Neuron (in vitro differentiated cells): ENCODE results near the gene IMMT.
"Not testable (repeated sequence)": the region's sequence is repeated elsewhere in the genome, so short reads cannot be mapped to it uniquely, and the experiment has no call there.

Experiments
- H2AFZ ChIP-seq: one replicate; pipeline ENCODE4 v1.6.1; 2013; ENCODE audit warnings: low read depth, mild to moderate bottlenecking, inconsistent platforms, low read length, moderate library complexity
- H3K27me3 ChIP-seq: one replicate; pipeline ENCODE4 v1.6.1; 2013; ENCODE audit warnings: low read length; ENCODE audit not compliant: insufficient read depth
- H3K36me3 ChIP-seq: one replicate; pipeline ENCODE4 v1.6.1; 2013; ENCODE audit warnings: low read length; ENCODE audit not compliant: insufficient read depth
- H3K4me1 ChIP-seq: one replicate; pipeline ENCODE4 v1.6.1; 2013; ENCODE audit warnings: low read length; ENCODE audit not compliant: insufficient read depth
- H3K4me3 ChIP-seq: 2 replicates; pipeline ENCODE4 v1.5.1; 2013; ENCODE audit warnings: mild to moderate bottlenecking, low read length, moderate library complexity
- H3K9me3 ChIP-seq: one replicate; pipeline ENCODE4 v1.6.1; 2013; ENCODE audit warnings: low read length

IMMT gene

GRCh38 chr2:86232910-86233309 is 37.6 kb upstream of the IMMT start:
- Histone ChIP-seq H3K27me3 (no peaks in the 10 kb centered on the region), H3K4me3 (no peak overlapping the region), H2AFZ (no peak overlapping the region), H3K9me3 (no peaks in the 10 kb centered on the region), H3K36me3 (no peaks in the 10 kb centered on the region), H3K4me1 (peaks cover 26% of the 10 kb centered on the region)

- Histone ChIP-seq H3K4me1 (peaks cover 26% of the 10 kb centered on the region), H2AFZ (no peak overlapping the region)
Observed at GRCh38 chr2:86232373-86232784, 37.1 kb upstream of the IMMT start.

GRCh38 chr2:86231680-86232372 is 36.6 kb upstream of the IMMT start:
- H2AFZ ChIP-seq: no peak overlapping the region
- peaks cover 26% of the 10 kb centered on the region for H3K4me1 ChIP-seq
- no peaks in the 10 kb centered on the region for H3K9me3 ChIP-seq
- H3K4me3 ChIP-seq: no peak overlapping the region
- no peaks in the 10 kb centered on the region for H3K36me3 ChIP-seq
- H3K27me3 ChIP-seq: no peaks in the 10 kb centered on the region

More at GRCh38 chr2:86232373-86232784, 37.1 kb upstream of the IMMT start:
- Histone ChIP-seq H3K9me3 (no peaks in the 10 kb centered on the region), H3K36me3 (no peaks in the 10 kb centered on the region), H3K27me3 (no peaks in the 10 kb centered on the region), H3K4me3 (no peak overlapping the region)

- Histone ChIP-seq H3K27me3 (no peaks in the 10 kb centered on the region), H3K4me1 (peaks cover 23% of the 10 kb centered on the region), H3K9me3 (no peaks in the 10 kb centered on the region), H2AFZ (no peak overlapping the region), H3K36me3 (no peaks in the 10 kb centered on the region), H3K4me3 (no peak overlapping the region)
Observed at GRCh38 chr2:86230961-86231360, 35.7 kb upstream of the IMMT start.

GRCh38 chr2:86229221-86229620 is 34.0 kb upstream of the IMMT start:
- no peaks in the 10 kb centered on the region for H3K36me3 ChIP-seq
- H3K4me1 ChIP-seq: peaks cover 16% of the 10 kb centered on the region
- H3K4me3 ChIP-seq: no peak overlapping the region
- H3K9me3 ChIP-seq: no peaks in the 10 kb centered on the region
- H2AFZ ChIP-seq: no peak overlapping the region
- no peaks in the 10 kb centered on the region for H3K27me3 ChIP-seq

- H3K9me3 ChIP-seq, H2AFZ ChIP-seq, H3K27me3 ChIP-seq, H3K36me3 ChIP-seq, H3K4me3 ChIP-seq: not testable (repeated sequence)
- peaks cover 18% of the 10 kb centered on the region for H3K4me1 ChIP-seq
Observed at GRCh38 chr2:86228574-86228973, 33.3 kb upstream of the IMMT start.

GRCh38 chr2:86227685-86228084 is 32.4 kb upstream of the IMMT start:
- peaks cover 24% of the 10 kb centered on the region for H3K4me1 ChIP-seq
- H3K4me3 ChIP-seq: no peak overlapping the region
- no peaks in the 10 kb centered on the region for H3K36me3 ChIP-seq
- H3K27me3 ChIP-seq: no peaks in the 10 kb centered on the region
- H3K9me3 ChIP-seq: no peaks in the 10 kb centered on the region
- no peak overlapping the region for H2AFZ ChIP-seq

GRCh38 chr2:86226636-86227520 is 31.6 kb upstream of the IMMT start:
- Histone ChIP-seq H3K4me3 (no peak overlapping the region), H3K9me3 (no peaks in the 10 kb centered on the region), H3K27me3 (no peaks in the 10 kb centered on the region), H2AFZ (no peak overlapping the region), H3K4me1 (peaks cover 27% of the 10 kb centered on the region), H3K36me3 (no peaks in the 10 kb centered on the region)

- Histone ChIP-seq H3K4me1 (peaks cover 27% of the 10 kb centered on the region), H3K27me3 (no peaks in the 10 kb centered on the region), H3K9me3 (no peaks in the 10 kb centered on the region), H2AFZ (no peak overlapping the region), H3K4me3 (no peak overlapping the region), H3K36me3 (no peaks in the 10 kb centered on the region)
Observed at GRCh38 chr2:86226070-86226469, 30.8 kb upstream of the IMMT start.

- no peaks in the 10 kb centered on the region for H3K9me3 ChIP-seq
- no peaks in the 10 kb centered on the region for H3K36me3 ChIP-seq
- H3K4me3 ChIP-seq: no peak overlapping the region
- H3K27me3 ChIP-seq: no peaks in the 10 kb centered on the region
- peaks cover 27% of the 10 kb centered on the region for H3K4me1 ChIP-seq
- H2AFZ ChIP-seq: no peak overlapping the region
Observed at GRCh38 chr2:86225581-86225980, 30.3 kb upstream of the IMMT start.

GRCh38 chr2:86224645-86225355 is 29.5 kb upstream of the IMMT start:
- Histone ChIP-seq H3K36me3 (no peaks in the 10 kb centered on the region), H2AFZ (no peak overlapping the region), H3K9me3 (no peaks in the 10 kb centered on the region), H3K4me1 (peaks cover 27% of the 10 kb centered on the region), H3K27me3 (no peaks in the 10 kb centered on the region), H3K4me3 (no peak overlapping the region)

- Histone ChIP-seq H2AFZ (no peak overlapping the region), H3K36me3 (no peaks in the 10 kb centered on the region), H3K4me3 (no peak overlapping the region), H3K4me1 (peaks cover 27% of the 10 kb centered on the region), H3K27me3 (no peaks in the 10 kb centered on the region), H3K9me3 (no peaks in the 10 kb centered on the region)
Observed at GRCh38 chr2:86223927-86224560, 28.8 kb upstream of the IMMT start.
